OCI-LY1 (cell line): ENCODE results near the gene NFIA.

ENCODE experiments used
- H2AFZ ChIP-seq: fragments of 200-600 bp; sonication (generic), shearing (Covaris generic); 2 replicates; pipeline ENCODE4 v1.6.0; 2014; ENCODE audit warnings: antibody characterized with exemption, mild to moderate bottlenecking, low read length
- H3F3A ChIP-seq: fragments of 200-600 bp; sonication (generic), shearing (Covaris generic); 2 replicates; pipeline ENCODE4 v1.6.0; 2014; ENCODE audit warnings: mild to moderate bottlenecking, antibody characterized with exemption, low read length, moderate library complexity; ENCODE audit not compliant: insufficient read depth
- H3K27ac ChIP-seq: fragments of 200-600 bp; sonication (generic); 2 replicates; pipeline ENCODE4 v1.5.1; 2014; ENCODE audit warnings: low read length, mixed run types, mild to moderate bottlenecking, low read depth; ENCODE audit not compliant: poor library complexity, severe bottlenecking
- H3K27me3 ChIP-seq: fragments of 200-600 bp; sonication (generic); 2 replicates; pipeline ENCODE4 v1.6.0; 2014; ENCODE audit warnings: antibody characterized with exemption, mild to moderate bottlenecking, low read length, moderate library complexity; ENCODE audit not compliant: insufficient read depth
- H3K36me3 ChIP-seq: fragments of 200-600 bp; sonication (generic); 2 replicates; pipeline ENCODE4 v1.6.1; 2014; ENCODE audit warnings: mild to moderate bottlenecking, antibody characterized with exemption, low read length, moderate library complexity, mixed read lengths; ENCODE audit not compliant: insufficient read depth
- H3K4me1 ChIP-seq: fragments of 200-600 bp; sonication (generic); 2 replicates; pipeline ENCODE4 v1.5.1; 2014; ENCODE audit warnings: mild to moderate bottlenecking, low read length, moderate library complexity; ENCODE audit not compliant: insufficient read depth, severe bottlenecking
- H3K4me2 ChIP-seq: fragments of 200-600 bp; sonication (generic), shearing (Covaris generic); 2 replicates; pipeline ENCODE4 v1.6.1; 2014; ENCODE audit warnings: low read length
- H3K4me3 ChIP-seq: fragments of 200-600 bp; sonication (generic); 2 replicates; pipeline ENCODE4 v1.5.1; 2014; ENCODE audit warnings: low read length, low read depth, mild to moderate bottlenecking, mixed read lengths; ENCODE audit not compliant: poor library complexity, severe bottlenecking
- H3K79me2 ChIP-seq: fragments of 200-600 bp; shearing (Covaris generic); 2 replicates; pipeline ENCODE4 v1.6.1; 2016; ENCODE audit warnings: mixed run types, low read length, mixed read lengths; ENCODE audit not compliant: insufficient read depth
- H3K9ac ChIP-seq: fragments of 200-600 bp; sonication (generic), shearing (Covaris generic); 2 replicates; pipeline ENCODE4 v1.6.1; 2014; ENCODE audit warnings: mild to moderate bottlenecking, low read length, mixed read lengths
- H3K9me2 ChIP-seq: fragments of 200-600 bp; sonication (generic), shearing (Covaris generic); 2 replicates; pipeline ENCODE4 v1.6.1; 2014; ENCODE audit warnings: low read depth, mild to moderate bottlenecking, low read length, mixed read lengths
- H3K9me3 ChIP-seq: fragments of 200-600 bp; shearing (Covaris generic); 2 replicates; pipeline ENCODE4 v1.6.1; 2014; ENCODE audit warnings: low read length, mixed read lengths
- H4K20me1 ChIP-seq: fragments of 200-600 bp; sonication (generic), shearing (Covaris generic); 2 replicates; pipeline ENCODE4 v1.6.0; 2016; ENCODE audit warnings: mild to moderate bottlenecking, low read length; ENCODE audit not compliant: insufficient read depth
- CTCF ChIP-seq: fragments of 200-600 bp; sonication (generic), shearing (Covaris generic); IDR thresholded peaks from 2 replicates; pipeline ENCODE4 v1.5.1; 2017; ENCODE audit warnings: mild to moderate bottlenecking, antibody characterized with exemption, low read length, moderate library complexity, mixed read lengths
- EZH2 ChIP-seq: fragments of 200-600 bp; sonication (generic), shearing (Covaris generic); IDR thresholded peaks from 2 replicates; pipeline ENCODE4 v1.8.0; 2017; ENCODE audit warnings: borderline replicate concordance, mixed run types, mild to moderate bottlenecking, antibody characterized with exemption, low read length, moderate library complexity, mixed read lengths

Gene NFIA

GRCh38 chr1:61313906-61314422, 231.6 kb downstream of the NFIA start:
- no peak overlapping the region for H3K4me2 ChIP-seq

GRCh38 chr1:61315011-61315410, 232.7 kb downstream of the NFIA start:
- Histone ChIP-seq H3K36me3 (no peaks in the 10 kb centered on the region), H3K4me3 (no peak overlapping the region), H4K20me1 (no peaks in the 10 kb centered on the region), H3K9me3 (no peaks in the 10 kb centered on the region), H2AFZ (no peak overlapping the region), H3K9ac (no peak overlapping the region), H3K27me3 (no peaks in the 10 kb centered on the region), H3K4me2 (no peak overlapping the region), H3K9me2 (no peaks in the 10 kb centered on the region), H3K79me2 (no peaks in the 10 kb centered on the region), H3K27ac (no peak overlapping the region), H3F3A (no peaks in the 10 kb centered on the region), H3K4me1 (peaks cover 31% of the 10 kb centered on the region)
- TF ChIP-seq EZH2 (no peak), CTCF (no peak)

More at GRCh38 chr1:61313906-61314422, 231.6 kb downstream of the NFIA start:
- no peak overlapping the region for H3K4me3 ChIP-seq
- no peaks in the 10 kb centered on the region for H3K79me2 ChIP-seq
- H2AFZ ChIP-seq = no peak overlapping the region
- H3K9me3 ChIP-seq = no peaks in the 10 kb centered on the region
- H4K20me1 ChIP-seq = no peaks in the 10 kb centered on the region
- H3K9ac ChIP-seq = no peak overlapping the region
- no peaks in the 10 kb centered on the region for H3K27me3 ChIP-seq
- no peaks in the 10 kb centered on the region for H3F3A ChIP-seq
- no peaks in the 10 kb centered on the region for H3K36me3 ChIP-seq
- TF ChIP-seq CTCF (no peak), EZH2 (no peak)
- H3K4me1 ChIP-seq = peaks cover 21% of the 10 kb centered on the region
- H3K9me2 ChIP-seq = no peaks in the 10 kb centered on the region
- H3K27ac ChIP-seq = no peak overlapping the region

DNA sequence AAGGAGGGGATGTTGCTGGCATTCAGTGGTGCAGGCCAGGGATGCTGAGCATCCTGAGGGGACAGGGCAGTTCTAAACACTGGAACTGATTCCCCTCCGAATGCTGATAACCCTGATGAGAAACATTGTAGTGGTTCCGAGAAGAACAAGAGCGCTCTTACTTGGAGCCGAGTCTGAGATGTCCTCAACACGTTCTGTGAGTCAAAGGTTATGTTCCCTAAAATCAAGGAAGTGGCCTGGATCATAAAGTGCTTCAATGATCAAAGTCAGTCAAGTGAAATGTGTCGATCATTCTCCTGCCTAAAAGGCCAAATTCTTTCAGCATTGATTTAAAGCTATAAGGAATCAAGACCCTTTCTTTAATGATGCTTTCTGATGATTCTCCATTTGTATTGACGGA, 234.1 kb downstream of the NFIA start:
- Histone ChIP-seq H3K36me3 (no peaks in the 10 kb centered on the region), H3K79me2 (no peaks in the 10 kb centered on the region), H3K4me2 (no peak overlapping the region), H3K4me1 (peaks cover 32% of the 10 kb centered on the region), H3K9ac (no peak overlapping the region), H3K4me3 (no peak overlapping the region), H3K9me3 (no peaks in the 10 kb centered on the region), H3K9me2 (no peaks in the 10 kb centered on the region), H3K27ac (no peak overlapping the region), H4K20me1 (no peaks in the 10 kb centered on the region), H3F3A (no peaks in the 10 kb centered on the region), H3K27me3 (no peaks in the 10 kb centered on the region), H2AFZ (no peak overlapping the region)
- no peak for TF ChIP-seq EZH2
- no peak for TF ChIP-seq CTCF
